ENCODE data around the gene KCNK15.
"Not testable (repeated sequence)": the region's sequence is repeated elsewhere in the genome, so short reads cannot be mapped to it uniquely, and the experiment has no call there.

KCNK15 gene

DNA sequence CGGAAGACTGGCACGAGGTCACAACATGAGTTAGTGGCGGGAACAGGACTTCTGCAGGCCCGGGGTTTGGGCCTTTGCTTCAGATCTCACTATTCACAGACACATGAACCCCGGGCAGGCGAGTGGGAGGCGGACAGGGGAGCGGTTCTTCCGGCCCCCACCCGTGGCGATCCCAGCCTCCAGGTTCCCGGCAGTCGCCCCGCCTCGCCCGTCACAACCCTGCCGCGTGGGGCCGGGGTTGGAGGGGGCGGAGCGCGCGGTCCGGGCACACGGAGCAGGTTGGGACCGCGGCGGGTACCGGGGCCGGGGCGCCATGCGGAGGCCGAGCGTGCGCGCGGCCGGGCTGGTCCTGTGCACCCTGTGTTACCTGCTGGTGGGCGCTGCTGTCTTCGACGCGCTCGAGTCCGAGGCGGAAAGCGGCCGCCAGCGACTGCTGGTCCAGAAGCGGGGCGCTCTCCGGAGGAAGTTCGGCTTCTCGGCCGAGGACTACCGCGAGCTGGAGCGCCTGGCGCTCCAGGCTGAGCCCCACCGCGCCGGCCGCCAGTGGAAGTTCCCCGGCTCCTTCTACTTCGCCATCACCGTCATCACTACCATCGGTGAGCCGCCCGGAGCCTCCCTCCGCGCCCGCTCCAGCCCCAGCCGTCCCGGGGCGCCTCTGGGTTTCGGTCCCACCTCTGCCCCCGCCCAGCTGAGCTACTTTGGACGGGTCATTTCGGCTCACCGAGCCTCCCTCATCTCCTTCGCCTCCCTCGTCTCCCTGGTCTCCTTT is at the start of gene KCNK15:
KCNK15 (plus strand) TSS at position 268 of the 769 bp plus-strand sequence; CDS start at position 314, 46 bp downstream.
- H3K9ac ChIP-seq (ENCODE audit: low read depth, low read length), result no peak within 1 kb of the TSS
- no peaks in the 10 kb centered on the region for H3K36me3 ChIP-seq (ENCODE audit: control insufficient read depth, insufficient read depth, low read length)
- H3K27ac ChIP-seq (ENCODE audit: low read depth, low read length), result no peak within 1 kb of the TSS
- peaks cover 60% of the 10 kb centered on the region for H3K27me3 ChIP-seq (ENCODE audit: control insufficient read depth, insufficient read depth, low read length)
- H3K4me3 ChIP-seq (ENCODE audit: low read depth, low read length), result peak within 1 kb of the TSS; percentile 65
- no peaks in the 10 kb centered on the region for H3K9me3 ChIP-seq (ENCODE audit: control insufficient read depth, insufficient read depth, low read length)
- H3K4me1 ChIP-seq (ENCODE audit: control insufficient read depth, insufficient read depth, low read length), result peaks cover 15% of the 10 kb centered on the region

DNA sequence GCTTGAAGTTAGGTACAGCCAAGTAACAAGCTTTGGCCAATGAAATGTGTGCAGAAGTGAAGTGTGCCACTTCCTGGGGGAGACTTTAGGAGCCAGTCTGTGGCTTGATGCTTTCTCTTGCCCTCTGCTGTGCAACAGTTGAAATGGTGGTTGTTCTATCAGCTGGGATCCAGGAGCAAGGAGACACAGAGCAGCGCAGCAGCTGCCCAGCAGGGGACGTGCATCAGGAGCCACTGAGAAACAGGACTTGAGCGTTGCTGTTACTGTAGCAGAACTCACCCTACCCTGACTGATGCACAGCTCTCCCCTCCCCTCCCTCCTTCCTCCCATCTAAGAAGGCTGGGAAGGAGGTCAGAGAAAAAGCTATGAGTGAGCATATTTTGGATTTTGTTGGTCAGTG is 49.4 kb upstream of the KCNK15 start:
- Histone ChIP-seq H3K4me3 (ENCODE audit: low read depth, low read length) (no peak overlapping the region), H3K36me3 (ENCODE audit: control insufficient read depth, insufficient read depth, low read length) (no peaks in the 10 kb centered on the region), H3K27ac (ENCODE audit: low read depth, low read length) (no peak overlapping the region), H3K27me3 (ENCODE audit: control insufficient read depth, insufficient read depth, low read length) (no peaks in the 10 kb centered on the region), H3K9me3 (ENCODE audit: control insufficient read depth, insufficient read depth, low read length) (no peaks in the 10 kb centered on the region), H3K4me1 (ENCODE audit: control insufficient read depth, insufficient read depth, low read length) (peaks cover 14% of the 10 kb centered on the region), H3K9ac (ENCODE audit: low read depth, low read length) (no peak overlapping the region)

DNA sequence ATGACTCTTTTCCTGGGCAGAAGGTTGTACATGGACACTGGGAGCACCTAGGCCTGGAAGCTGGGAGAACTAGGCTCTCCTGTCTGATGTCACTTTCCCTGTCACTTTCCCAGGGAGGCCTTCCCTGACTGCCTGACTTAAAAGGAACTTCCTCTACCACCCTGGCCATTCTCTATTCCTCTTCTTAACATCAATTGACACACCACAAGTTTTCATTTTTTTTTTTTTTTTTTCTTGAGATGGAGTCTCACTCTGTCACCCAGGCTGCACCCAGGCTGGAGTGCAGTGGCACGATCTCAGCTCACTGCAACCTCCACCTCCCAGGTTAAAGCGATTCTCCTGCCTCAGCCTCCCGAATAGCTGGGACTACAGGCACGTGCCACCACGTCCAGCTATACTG is 48.6 kb upstream of the KCNK15 start:
- not testable (repeated sequence) for H3K36me3 ChIP-seq (ENCODE audit: control insufficient read depth, insufficient read depth, low read length); H3K9me3 ChIP-seq (ENCODE audit: control insufficient read depth, insufficient read depth, low read length); H3K27ac ChIP-seq (ENCODE audit: low read depth, low read length); H3K9ac ChIP-seq (ENCODE audit: low read depth, low read length); H3K27me3 ChIP-seq (ENCODE audit: control insufficient read depth, insufficient read depth, low read length); H3K4me3 ChIP-seq (ENCODE audit: low read depth, low read length)
- peaks cover 20% of the 10 kb centered on the region for H3K4me1 ChIP-seq (ENCODE audit: control insufficient read depth, insufficient read depth, low read length)

DNA sequence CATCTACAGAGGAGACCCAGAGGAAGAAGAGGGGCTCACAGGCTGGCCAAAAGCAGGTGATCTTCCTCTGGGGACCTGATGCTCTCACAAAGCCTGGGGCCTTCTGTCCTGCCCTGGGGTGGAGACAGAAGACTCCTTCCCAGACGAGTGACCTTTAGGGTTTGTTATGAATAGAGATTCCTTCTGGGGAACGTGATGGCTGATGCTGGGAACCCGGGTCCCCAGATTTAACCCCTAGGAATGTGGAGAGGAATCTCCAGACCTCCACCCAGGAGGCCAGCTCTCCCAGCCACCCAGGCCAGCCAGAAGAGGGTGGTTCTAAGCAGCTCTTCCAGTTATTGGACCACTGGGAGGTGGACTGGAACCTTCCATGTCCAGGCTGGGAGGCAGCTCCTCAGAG is 47.3 kb upstream of the KCNK15 start:
- Histone ChIP-seq H3K9me3 (ENCODE audit: control insufficient read depth, insufficient read depth, low read length) (no peaks in the 10 kb centered on the region), H3K4me1 (ENCODE audit: control insufficient read depth, insufficient read depth, low read length) (peaks cover 20% of the 10 kb centered on the region), H3K36me3 (ENCODE audit: control insufficient read depth, insufficient read depth, low read length) (no peaks in the 10 kb centered on the region), H3K4me3 (ENCODE audit: low read depth, low read length) (no peak overlapping the region), H3K27me3 (ENCODE audit: control insufficient read depth, insufficient read depth, low read length) (no peaks in the 10 kb centered on the region), H3K27ac (ENCODE audit: low read depth, low read length) (no peak overlapping the region), H3K9ac (ENCODE audit: low read depth, low read length) (no peak overlapping the region)

DNA sequence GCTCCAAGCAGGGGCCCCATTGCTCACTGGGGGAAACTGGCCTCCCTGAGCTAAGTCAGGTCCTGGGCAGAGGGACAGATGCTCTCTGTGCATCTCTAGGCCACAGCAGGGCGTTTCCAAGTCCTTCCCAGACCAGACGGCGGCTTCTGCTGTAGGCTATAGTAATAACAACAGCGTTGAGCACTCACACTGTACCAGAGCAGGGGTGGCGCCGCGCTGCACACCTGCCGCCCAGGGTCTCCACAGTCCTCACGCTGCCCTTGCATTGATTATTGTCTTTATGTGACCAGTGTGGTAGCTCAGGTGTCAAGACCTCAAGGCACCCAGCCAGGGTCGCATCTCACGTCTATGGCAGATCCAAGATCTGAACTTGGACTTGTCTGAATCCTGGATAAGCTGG is 45.4 kb upstream of the KCNK15 start:
- H3K27ac ChIP-seq (ENCODE audit: low read depth, low read length), result no peak overlapping the region
- no peaks in the 10 kb centered on the region for H3K36me3 ChIP-seq (ENCODE audit: control insufficient read depth, insufficient read depth, low read length)
- H3K9ac ChIP-seq (ENCODE audit: low read depth, low read length), result no peak overlapping the region
- H3K4me1 ChIP-seq (ENCODE audit: control insufficient read depth, insufficient read depth, low read length), result peaks cover 20% of the 10 kb centered on the region
- H3K27me3 ChIP-seq (ENCODE audit: control insufficient read depth, insufficient read depth, low read length), result no peaks in the 10 kb centered on the region
- no peaks in the 10 kb centered on the region for H3K9me3 ChIP-seq (ENCODE audit: control insufficient read depth, insufficient read depth, low read length)
- no peak overlapping the region for H3K4me3 ChIP-seq (ENCODE audit: low read depth, low read length)

DNA sequence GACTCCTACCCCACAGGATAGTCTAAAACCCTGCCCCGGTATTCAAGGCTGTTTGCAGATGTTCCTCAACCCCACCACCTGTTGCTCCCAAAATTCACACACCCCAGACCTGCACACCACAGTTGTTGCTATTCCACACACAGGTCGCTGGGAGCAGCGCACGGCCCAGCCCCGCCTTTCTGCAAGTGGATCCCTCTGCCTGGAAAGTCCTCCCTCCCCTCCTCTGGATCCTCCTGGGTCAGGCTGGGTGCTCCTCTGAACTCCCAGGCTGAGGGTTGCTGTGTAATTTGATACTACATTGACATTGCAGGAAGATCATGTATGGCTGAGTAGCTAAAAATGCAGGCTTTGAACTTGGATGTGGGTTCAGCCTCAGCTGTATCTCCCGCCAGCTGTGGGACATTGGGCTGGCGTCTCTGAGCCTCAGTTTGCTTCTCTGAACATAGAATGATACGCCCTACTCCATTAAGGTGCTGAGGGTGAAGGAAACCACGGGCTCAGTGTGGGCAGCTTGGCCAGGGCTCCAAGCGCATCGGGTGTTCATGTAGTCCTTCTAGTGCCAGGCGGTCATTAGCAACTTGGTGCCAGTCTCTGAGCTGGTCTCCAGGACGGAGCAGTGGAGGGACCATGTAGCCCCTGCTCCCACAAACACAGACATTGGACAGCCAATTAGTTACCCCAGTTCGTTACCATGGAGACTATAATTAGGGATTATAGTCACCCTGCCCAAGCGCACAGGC is 44.4 kb upstream of the KCNK15 start:
- H3K27me3 ChIP-seq (ENCODE audit: control insufficient read depth, insufficient read depth, low read length), result no peaks in the 10 kb centered on the region
- H3K4me3 ChIP-seq (ENCODE audit: low read depth, low read length), result no peak overlapping the region
- H3K27ac ChIP-seq (ENCODE audit: low read depth, low read length), result no peak overlapping the region
- no peaks in the 10 kb centered on the region for H3K36me3 ChIP-seq (ENCODE audit: control insufficient read depth, insufficient read depth, low read length)
- H3K9me3 ChIP-seq (ENCODE audit: control insufficient read depth, insufficient read depth, low read length), result no peaks in the 10 kb centered on the region
- H3K4me1 ChIP-seq (ENCODE audit: control insufficient read depth, insufficient read depth, low read length), result peaks cover 12% of the 10 kb centered on the region
- H3K9ac ChIP-seq (ENCODE audit: low read depth, low read length), result no peak overlapping the region

DNA sequence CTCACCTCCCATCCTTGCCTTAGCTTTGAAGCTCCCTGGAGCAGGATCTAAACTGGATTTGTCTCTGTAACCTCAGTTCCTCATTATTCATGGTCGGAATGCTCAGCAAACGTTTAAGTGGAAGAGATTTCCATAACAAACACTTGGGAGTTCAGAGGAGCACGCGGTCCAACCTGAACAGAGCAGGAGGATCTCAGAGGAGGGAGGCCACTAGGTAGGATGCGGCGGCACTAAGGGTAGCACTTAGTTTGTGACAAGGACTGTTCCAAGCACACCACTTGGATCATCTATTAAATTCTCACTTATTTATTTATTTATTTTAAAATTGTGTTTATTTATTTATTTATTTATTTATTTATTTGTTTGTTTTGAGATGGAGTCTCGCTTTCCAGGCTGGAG is 43.8 kb upstream of the KCNK15 start:
- Histone ChIP-seq H3K36me3 (ENCODE audit: control insufficient read depth, insufficient read depth, low read length) (no peaks in the 10 kb centered on the region), H3K27ac (ENCODE audit: low read depth, low read length) (no peak overlapping the region), H3K9me3 (ENCODE audit: control insufficient read depth, insufficient read depth, low read length) (no peaks in the 10 kb centered on the region), H3K9ac (ENCODE audit: low read depth, low read length) (no peak overlapping the region), H3K4me1 (ENCODE audit: control insufficient read depth, insufficient read depth, low read length) (peaks cover 12% of the 10 kb centered on the region), H3K27me3 (ENCODE audit: control insufficient read depth, insufficient read depth, low read length) (no peaks in the 10 kb centered on the region), H3K4me3 (ENCODE audit: low read depth, low read length) (no peak overlapping the region)

DNA sequence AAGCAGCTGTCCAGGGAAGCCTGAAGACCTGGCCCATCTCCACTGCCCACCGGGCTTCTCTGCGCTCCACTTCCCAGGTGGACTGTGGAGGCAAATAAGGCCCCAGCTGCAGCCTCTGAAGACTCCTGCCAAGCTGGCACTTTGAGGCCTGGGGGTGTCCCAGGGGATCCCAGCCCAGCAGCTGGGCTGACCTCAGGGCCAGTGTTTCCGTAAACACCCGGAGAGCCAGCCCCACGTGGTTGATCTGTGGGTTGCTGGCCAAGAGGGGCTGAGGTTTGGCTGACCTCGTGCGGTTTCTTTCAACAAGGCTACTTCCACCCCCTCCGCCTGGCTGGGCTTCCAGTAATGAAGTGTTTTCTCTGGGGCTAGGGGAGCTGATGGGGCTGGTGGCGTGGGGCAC is 42.9 kb upstream of the KCNK15 start:
- Histone ChIP-seq H3K27me3 (ENCODE audit: control insufficient read depth, insufficient read depth, low read length) (no peaks in the 10 kb centered on the region), H3K4me3 (ENCODE audit: low read depth, low read length) (no peak overlapping the region), H3K27ac (ENCODE audit: low read depth, low read length) (no peak overlapping the region), H3K36me3 (ENCODE audit: control insufficient read depth, insufficient read depth, low read length) (no peaks in the 10 kb centered on the region), H3K4me1 (ENCODE audit: control insufficient read depth, insufficient read depth, low read length) (peaks cover 12% of the 10 kb centered on the region), H3K9me3 (ENCODE audit: control insufficient read depth, insufficient read depth, low read length) (no peaks in the 10 kb centered on the region), H3K9ac (ENCODE audit: low read depth, low read length) (no peak overlapping the region)

DNA sequence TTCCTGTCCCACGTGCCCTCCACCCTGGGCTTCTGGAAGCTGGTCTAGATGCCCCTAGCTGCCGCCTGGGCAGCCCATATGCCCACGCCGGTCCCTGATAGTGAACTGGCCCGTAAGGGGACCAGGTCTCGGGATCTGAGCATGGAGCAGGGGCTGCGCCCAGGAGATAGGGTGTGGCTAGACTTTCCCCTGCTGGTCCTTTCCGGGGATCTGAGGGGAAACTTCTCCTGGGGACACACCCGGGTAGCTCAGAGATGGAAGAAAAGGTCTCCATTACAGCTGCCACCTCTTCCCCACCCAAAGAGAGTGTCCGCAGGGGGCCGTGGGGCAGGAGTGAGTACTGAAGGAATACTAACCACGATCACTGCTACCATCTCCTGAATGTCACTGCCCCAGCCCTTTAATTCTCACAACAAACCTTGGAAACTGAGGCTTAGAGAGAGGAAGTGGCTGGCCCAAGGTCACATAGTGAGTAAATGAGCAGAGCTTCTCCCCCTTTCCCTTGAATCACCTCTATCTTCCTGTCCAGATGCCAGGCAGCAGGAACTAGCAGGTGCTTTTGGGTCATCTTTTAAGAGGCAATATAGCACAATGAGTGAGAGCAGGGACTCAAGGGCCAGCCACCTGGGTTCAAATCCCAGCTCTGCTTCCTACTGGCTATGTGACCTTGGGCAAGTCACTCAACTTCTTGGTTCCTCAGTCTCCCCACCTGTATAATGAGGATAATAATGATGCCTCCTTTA is 42.3 kb upstream of the KCNK15 start:
- no peaks in the 10 kb centered on the region for H3K27me3 ChIP-seq (ENCODE audit: control insufficient read depth, insufficient read depth, low read length)
- H3K27ac ChIP-seq (ENCODE audit: low read depth, low read length), result no peak overlapping the region
- peaks cover 12% of the 10 kb centered on the region for H3K4me1 ChIP-seq (ENCODE audit: control insufficient read depth, insufficient read depth, low read length)
- H3K36me3 ChIP-seq (ENCODE audit: control insufficient read depth, insufficient read depth, low read length), result no peaks in the 10 kb centered on the region
- H3K4me3 ChIP-seq (ENCODE audit: low read depth, low read length), result no peak overlapping the region
- no peak overlapping the region for H3K9ac ChIP-seq (ENCODE audit: low read depth, low read length)
- H3K9me3 ChIP-seq (ENCODE audit: control insufficient read depth, insufficient read depth, low read length), result no peaks in the 10 kb centered on the region

DNA sequence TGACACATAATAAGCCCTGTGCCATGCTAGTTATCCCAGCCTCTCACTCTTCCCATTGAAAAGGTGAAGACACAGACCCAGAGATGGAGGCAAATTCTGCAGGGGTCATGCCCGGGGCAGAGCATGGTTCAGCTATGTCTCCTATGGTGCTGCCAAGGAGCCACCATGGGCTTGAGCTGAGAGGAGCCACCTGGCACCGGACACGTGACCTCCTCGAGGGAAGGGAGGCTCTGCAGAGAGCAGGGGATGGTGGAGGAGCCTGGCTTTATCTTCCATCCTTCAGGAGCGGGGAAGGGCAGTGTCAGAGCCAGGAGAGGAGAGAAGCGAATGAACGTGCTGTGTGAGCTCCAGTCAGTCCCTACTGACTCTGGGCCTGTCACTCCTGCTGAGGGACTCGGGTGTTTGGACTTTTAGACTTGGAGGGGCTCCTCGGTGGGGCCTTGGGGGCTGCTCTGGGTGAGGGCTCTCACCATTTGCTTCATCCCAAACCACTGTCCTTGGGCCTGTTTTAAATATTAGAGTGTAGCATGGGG is 41.6 kb upstream of the KCNK15 start:
- Histone ChIP-seq H3K9me3 (ENCODE audit: control insufficient read depth, insufficient read depth, low read length) (no peaks in the 10 kb centered on the region), H3K4me1 (ENCODE audit: control insufficient read depth, insufficient read depth, low read length) (peaks cover 12% of the 10 kb centered on the region), H3K27me3 (ENCODE audit: control insufficient read depth, insufficient read depth, low read length) (no peaks in the 10 kb centered on the region), H3K27ac (ENCODE audit: low read depth, low read length) (no peak overlapping the region), H3K36me3 (ENCODE audit: control insufficient read depth, insufficient read depth, low read length) (no peaks in the 10 kb centered on the region), H3K9ac (ENCODE audit: low read depth, low read length) (no peak overlapping the region), H3K4me3 (ENCODE audit: low read depth, low read length) (no peak overlapping the region)
